Glutamatergic neuron (in vitro differentiated cells): Measurements from ENCODE around the gene AP2B1. TPM values are rescaled to one million over a fixed set of nuclear protein-coding genes. Genes with fewer than 3 reads are reported as not detected.

Source experiments
- DNase-seq: peaks from one replicate; pipeline ENCODE4 v3.0.0; 2022
- H3K27ac Mint-ChIP-seq: one replicate; pipeline ENCODE4 v1.8.0; 2020; ENCODE audit warnings: mild to moderate bottlenecking, mixed read lengths, inconsistent platforms; ENCODE audit not compliant: unreplicated experiment
- H3K27me3 Mint-ChIP-seq: one replicate; pipeline ENCODE4 v1.8.0; 2020; ENCODE audit warnings: mild to moderate bottlenecking, moderate library complexity, mixed read lengths, inconsistent platforms; ENCODE audit not compliant: unreplicated experiment
- H3K36me3 Mint-ChIP-seq: one replicate; pipeline ENCODE4 v1.8.0; 2020; ENCODE audit warnings: mild to moderate bottlenecking, mixed read lengths, inconsistent platforms; ENCODE audit not compliant: unreplicated experiment
- H3K4me1 Mint-ChIP-seq: one replicate; pipeline ENCODE4 v1.8.0; 2020; ENCODE audit warnings: mild to moderate bottlenecking, low read depth, mixed read lengths, inconsistent platforms; ENCODE audit not compliant: unreplicated experiment
- H3K4me3 Mint-ChIP-seq: one replicate; pipeline ENCODE4 v1.8.0; 2020; ENCODE audit warnings: mild to moderate bottlenecking, mixed read lengths, inconsistent platforms; ENCODE audit not compliant: unreplicated experiment
- H3K9me3 Mint-ChIP-seq: one replicate; pipeline ENCODE4 v1.8.0; 2020; ENCODE audit warnings: mild to moderate bottlenecking, moderate library complexity, mixed read lengths, inconsistent platforms; ENCODE audit not compliant: unreplicated experiment
- total RNA-seq: library from RNA; stranded (reverse); fragmentation: NEBNext Ultra II Directional; extraction: Animal tissue kit (Norgen Biotek cat#: 25700); gene quantifications from one replicate; pipeline ENCODE4 v1.2.1, GENCODE V29; 2021; ENCODE audit not compliant: unreplicated experiment
- TF ChIP-seq, protein P1 (sequence below): fragments of 200-600 bp; sonication (generic); IDR thresholded peaks from one replicate; pipeline ENCODE4 v1.5.0; 2021; ENCODE audit not compliant: partially characterized antibody, unreplicated experiment

The AP2B1 gene
- total RNA-seq, 1 donor from 2014 or later, result 316 TPM

DNA sequence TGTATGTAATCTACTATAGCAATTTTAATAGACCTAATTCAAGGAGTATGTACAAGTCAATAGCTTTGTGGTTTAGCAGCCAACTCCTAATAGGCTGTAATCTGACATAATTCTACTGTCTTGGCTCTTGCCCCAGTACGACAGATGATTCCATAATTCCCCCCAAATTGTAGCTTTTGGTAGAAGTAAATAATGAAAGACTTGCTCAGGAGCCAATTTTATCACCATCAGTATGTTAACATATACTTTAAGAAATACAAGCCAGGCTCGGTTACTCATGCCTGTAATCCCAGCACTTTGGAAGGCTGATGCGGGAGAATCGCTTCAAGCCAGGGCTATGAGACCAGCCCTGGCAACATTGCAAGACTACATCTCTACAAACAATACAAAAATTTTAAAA is 53.9 kb downstream of the AP2B1 start:
- H3K9me3 Mint-ChIP-seq, result no peaks in the 10 kb centered on the region
- TF ChIP-seq, protein P1, sequence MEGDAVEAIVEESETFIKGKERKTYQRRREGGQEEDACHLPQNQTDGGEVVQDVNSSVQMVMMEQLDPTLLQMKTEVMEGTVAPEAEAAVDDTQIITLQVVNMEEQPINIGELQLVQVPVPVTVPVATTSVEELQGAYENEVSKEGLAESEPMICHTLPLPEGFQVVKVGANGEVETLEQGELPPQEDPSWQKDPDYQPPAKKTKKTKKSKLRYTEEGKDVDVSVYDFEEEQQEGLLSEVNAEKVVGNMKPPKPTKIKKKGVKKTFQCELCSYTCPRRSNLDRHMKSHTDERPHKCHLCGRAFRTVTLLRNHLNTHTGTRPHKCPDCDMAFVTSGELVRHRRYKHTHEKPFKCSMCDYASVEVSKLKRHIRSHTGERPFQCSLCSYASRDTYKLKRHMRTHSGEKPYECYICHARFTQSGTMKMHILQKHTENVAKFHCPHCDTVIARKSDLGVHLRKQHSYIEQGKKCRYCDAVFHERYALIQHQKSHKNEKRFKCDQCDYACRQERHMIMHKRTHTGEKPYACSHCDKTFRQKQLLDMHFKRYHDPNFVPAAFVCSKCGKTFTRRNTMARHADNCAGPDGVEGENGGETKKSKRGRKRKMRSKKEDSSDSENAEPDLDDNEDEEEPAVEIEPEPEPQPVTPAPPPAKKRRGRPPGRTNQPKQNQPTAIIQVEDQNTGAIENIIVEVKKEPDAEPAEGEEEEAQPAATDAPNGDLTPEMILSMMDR, result no peak
- H3K4me3 Mint-ChIP-seq, result no peak overlapping the region
- H3K4me1 Mint-ChIP-seq, result no peaks in the 10 kb centered on the region
- no peaks in the 10 kb centered on the region for H3K36me3 Mint-ChIP-seq
- H3K27me3 Mint-ChIP-seq, result no peaks in the 10 kb centered on the region
- no peak overlapping the region for H3K27ac Mint-ChIP-seq
- DNase-seq, result no peak

DNA sequence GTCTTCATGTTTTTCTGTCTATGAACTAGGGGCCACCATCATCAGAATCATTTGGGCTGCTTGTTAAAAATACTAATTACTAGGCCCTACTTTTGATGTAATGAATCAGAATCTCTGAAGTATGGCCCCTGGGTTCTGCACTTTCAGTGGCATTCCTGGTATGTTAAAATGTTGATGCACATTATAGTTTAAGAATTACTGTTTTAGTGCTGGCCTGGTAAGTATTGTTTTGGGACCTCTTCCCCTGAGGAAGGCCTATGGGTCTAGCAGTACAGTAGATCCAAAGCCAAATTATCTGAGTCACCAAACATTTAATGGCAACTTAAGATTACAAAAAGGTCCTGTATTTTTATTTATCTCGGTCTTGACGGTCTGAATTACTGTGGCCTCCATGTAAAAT is 58.8 kb downstream of the AP2B1 start:
- no peaks in the 10 kb centered on the region for H3K9me3 Mint-ChIP-seq
- no peak for DNase-seq
- no peaks in the 10 kb centered on the region for H3K4me1 Mint-ChIP-seq
- no peaks in the 10 kb centered on the region for H3K27me3 Mint-ChIP-seq
- H3K4me3 Mint-ChIP-seq, result no peak overlapping the region
- TF ChIP-seq, protein P1, result no peak
- no peak overlapping the region for H3K27ac Mint-ChIP-seq
- H3K36me3 Mint-ChIP-seq, result no peaks in the 10 kb centered on the region

- Mint-ChIP-seq H3K27ac (no peak overlapping the region), H3K9me3 (no peaks in the 10 kb centered on the region), H3K4me3 (no peak overlapping the region), H3K27me3 (no peaks in the 10 kb centered on the region), H3K36me3 (no peaks in the 10 kb centered on the region), H3K4me1 (no peaks in the 10 kb centered on the region)
- DNase-seq, result no peak
- TF ChIP-seq, protein P1, result no peak
Measured at GRCh38 chr17:35651467-35651866, 64.3 kb downstream of the AP2B1 start.

GRCh38 chr17:35653619-35654361 is 66.7 kb downstream of the AP2B1 start:
- DNase-seq, result no peak
- no peak overlapping the region for H3K27ac Mint-ChIP-seq
- H3K27me3 Mint-ChIP-seq, result no peaks in the 10 kb centered on the region
- no peaks in the 10 kb centered on the region for H3K9me3 Mint-ChIP-seq
- H3K4me3 Mint-ChIP-seq, result no peak overlapping the region
- TF ChIP-seq, protein P1, result no peak
- no peaks in the 10 kb centered on the region for H3K36me3 Mint-ChIP-seq
- no peaks in the 10 kb centered on the region for H3K4me1 Mint-ChIP-seq

GRCh38 chr17:35655303-35655702 is 68.2 kb downstream of the AP2B1 start:
- no peak overlapping the region for H3K4me3 Mint-ChIP-seq
- no peak for DNase-seq
- no peaks in the 10 kb centered on the region for H3K36me3 Mint-ChIP-seq
- H3K27me3 Mint-ChIP-seq, result no peaks in the 10 kb centered on the region
- no peaks in the 10 kb centered on the region for H3K9me3 Mint-ChIP-seq
- H3K27ac Mint-ChIP-seq, result no peak overlapping the region
- TF ChIP-seq, protein P1, result no peak
- H3K4me1 Mint-ChIP-seq, result no peaks in the 10 kb centered on the region
